K562 (cell line): ENCODE data around the gene VGLL4. TPM values are rescaled to one million over a fixed set of nuclear protein-coding genes. Genes with fewer than 3 reads are reported as not detected.

ENCODE experiments used
- ARNT ChIP-seq, 2 experiments: fragments of 450-650 bp; IDR thresholded peaks; 2 replicates each; pipeline ENCODE4 v1.6.1; 2016; ENCODE audit warnings: mild to moderate bottlenecking in 1 of 2
- CBX5 ChIP-seq: IDR thresholded peaks from 2 replicates; pipeline ENCODE4 v1.6.1; 2014; ENCODE audit warnings: low read depth, borderline replicate concordance
- CREBBP ChIP-seq: IDR thresholded peaks from one replicate; pipeline ENCODE4 v1.6.1; 2012; ENCODE audit warnings: low read depth, mild to moderate bottlenecking, control low read depth, inconsistent platforms, low read length
- FIP1L1 ChIP-seq: fragments of 200-400 bp; formaldehyde crosslinking; IDR thresholded peaks from 2 replicates; pipeline ENCODE4 v1.6.1; 2018; ENCODE audit warnings: mild to moderate bottlenecking, low read depth, low read length; ENCODE audit not compliant: poor library complexity, severe bottlenecking
- FOXA1 ChIP-seq: fragments of 450-650 bp; IDR thresholded peaks from 2 replicates; pipeline ENCODE4 v1.6.1; 2016; ENCODE audit warnings: mild to moderate bottlenecking, borderline replicate concordance
- HDGF ChIP-seq: fragments of 450-650 bp; IDR thresholded peaks from 2 replicates; pipeline ENCODE4 v1.6.1; 2016
- HNRNPL ChIP-seq: fragments of 200-400 bp; formaldehyde crosslinking; IDR thresholded peaks from 2 replicates; pipeline ENCODE4 v1.6.1; 2017; ENCODE audit warnings: low read depth, mild to moderate bottlenecking, low read length
- HNRNPLL ChIP-seq: fragments of 200-400 bp; formaldehyde crosslinking; IDR thresholded peaks from 2 replicates; pipeline ENCODE4 v1.6.1; 2017; ENCODE audit warnings: low read length, low read depth, mild to moderate bottlenecking; ENCODE audit not compliant: poor library complexity, severe bottlenecking
- KLF13 ChIP-seq: fragments of 450-650 bp; IDR thresholded peaks from 2 replicates; pipeline ENCODE4 v1.6.1; 2016; ENCODE audit warnings: missing genetic modification characterization, low read depth, mild to moderate bottlenecking, missing compliant biosample characterization, moderate library complexity, borderline replicate concordance
- MAFK ChIP-seq: IDR thresholded peaks from 2 replicates; pipeline ENCODE4 v1.6.1; 2011; ENCODE audit warnings: low read length, improper control_type of control experiment
- MEIS2 ChIP-seq: fragments of 450-650 bp; IDR thresholded peaks from 2 replicates; pipeline ENCODE4 v1.6.1; 2014; ENCODE audit warnings: mild to moderate bottlenecking; ENCODE audit not compliant: partially characterized antibody
- POLR2B ChIP-seq: fragments of 450-650 bp; IDR thresholded peaks from 2 replicates; pipeline ENCODE4 v1.6.1; 2018; ENCODE audit warnings: low read depth; ENCODE audit not compliant: partially characterized antibody
- PYGO2 ChIP-seq: fragments of 450-650 bp; IDR thresholded peaks from 2 replicates; pipeline ENCODE4 v1.6.1; 2016; ENCODE audit warnings: mild to moderate bottlenecking, missing genetic modification characterization, moderate library complexity, missing compliant biosample characterization
- RAD21 ChIP-seq, 2 experiments: fragments of 250-450 bp in 1 of 2; fragments of 450-650 bp in 1 of 2; sonication (Bioruptor Pico) in 1 of 2; formaldehyde crosslinking in 1 of 2; IDR thresholded peaks in 1 of 2; conservative IDR thresholded peaks in 1 of 2; 2 replicates each; pipeline versions ENCODE4 v1.4.0 to v1.8.0; 2020 to 2022; ENCODE audit warnings: mild to moderate bottlenecking in 2 of 2, moderate library complexity in 1 of 2
- RBM17 ChIP-seq: fragments of 200-400 bp; formaldehyde crosslinking; IDR thresholded peaks from 2 replicates; pipeline ENCODE4 v1.6.1; 2017; ENCODE audit warnings: low read depth, mild to moderate bottlenecking, low read length, borderline replicate concordance
- SLC30A9 ChIP-seq: fragments of 250-450 bp; sonication (Bioruptor Pico); IDR thresholded peaks from 2 replicates; pipeline ENCODE4 v1.8.0; 2022; ENCODE audit warnings: mild to moderate bottlenecking, moderate library complexity
- TOE1 ChIP-seq, 2 experiments: fragments of 450-650 bp in 1 of 2; sonication (generic) in 1 of 2; formaldehyde crosslinking in 1 of 2; IDR thresholded peaks; 2 replicates each; pipeline versions ENCODE4 v1.7.1 to v1.8.0; 2016 to 2022; ENCODE audit warnings: borderline replicate concordance in 2 of 2, mild to moderate bottlenecking in 2 of 2, antibody characterized with exemption in 1 of 2, inconsistent platforms in 1 of 2, low read depth in 1 of 2, missing genetic modification reagents in 1 of 2, moderate library complexity in 1 of 2
- ZNF133 ChIP-seq: fragments of 250-450 bp; sonication (Bioruptor Pico); IDR thresholded peaks from 2 replicates; pipeline ENCODE4 v1.4.0; 2020; ENCODE audit warnings: mild to moderate bottlenecking
- ZNF175 ChIP-seq: fragments of 200-800 bp; sonication (Bioruptor generic); IDR thresholded peaks from 2 replicates; pipeline ENCODE4 v1.6.1; 2016; ENCODE audit warnings: low read depth, mild to moderate bottlenecking, missing genetic modification characterization, missing compliant biosample characterization
- ZNF695 ChIP-seq: fragments of 450-650 bp; formaldehyde crosslinking; IDR thresholded peaks from 2 replicates; pipeline ENCODE4 v1.4.0; 2020; ENCODE audit warnings: mild to moderate bottlenecking, moderate library complexity
- polyA plus RNA-seq, 8 experiments: library from polyadenylated mRNA; depleted of rRNA in 4 of 8; stranded (reverse) in 5 of 8; unstranded in 3 of 8; fragments of >200 nt; fragmentation: Nextera tagmentation in 2 of 8; fragmentation: Illumina TruSeq in 1 of 8; extraction: Ambion mirVana in 2 of 8; extraction: Trizol in 1 of 8; gene quantifications; 2 replicates each; pipeline versions ENCODE4 v1.2.1 to v1.2.3, GENCODE V29; 2011 to 2014; ENCODE audit warnings: inconsistent platforms in 1 of 8, missing spikeins in 1 of 8
- total RNA-seq, 7 experiments: library from RNA; depleted of rRNA in 6 of 7; stranded (reverse); fragments of >200 nt in 6 of 7; fragmentation: Illumina TruSeq in 2 of 7; extraction: Trizol in 2 of 7; gene quantifications; 2 replicates each; pipeline versions ENCODE4 v1.2.1 to v1.2.3, GENCODE V29; 2011 to 2021; ENCODE audit warnings: low replicate concordance in 1 of 7
- TF ChIP-seq, protein P1 (sequence below): fragments of 450-650 bp; formaldehyde crosslinking; IDR thresholded peaks from 2 replicates; pipeline ENCODE4 v1.4.0; 2020; ENCODE audit warnings: mild to moderate bottlenecking, mixed read lengths
- TF ChIP-seq, protein P2 (sequence below): sonication (generic); formaldehyde crosslinking; IDR thresholded peaks from 2 replicates; pipeline ENCODE4 v1.8.0; 2022; ENCODE audit warnings: mild to moderate bottlenecking, low read depth, missing genetic modification reagents
- TF ChIP-seq, protein P3 (sequence below): fragments of 250-450 bp; sonication (Bioruptor Pico); IDR thresholded peaks from 2 replicates; pipeline ENCODE4 v1.8.0; 2022; ENCODE audit warnings: moderate library complexity, mild to moderate bottlenecking, inconsistent platforms
- TF ChIP-seq, protein P4 (sequence below): sonication (generic); formaldehyde crosslinking; IDR thresholded peaks from 2 replicates; pipeline ENCODE4 v1.8.1; 2023; ENCODE audit warnings: mild to moderate bottlenecking, missing genetic modification reagents

The VGLL4 gene
- total and polyA plus RNA-seq, 9 of the 15 experiments (the other 6 are each of a cell fraction or from before 2014, with no cell fraction given) = 0.27 to 10.9 (median 8.6) TPM

DNA sequence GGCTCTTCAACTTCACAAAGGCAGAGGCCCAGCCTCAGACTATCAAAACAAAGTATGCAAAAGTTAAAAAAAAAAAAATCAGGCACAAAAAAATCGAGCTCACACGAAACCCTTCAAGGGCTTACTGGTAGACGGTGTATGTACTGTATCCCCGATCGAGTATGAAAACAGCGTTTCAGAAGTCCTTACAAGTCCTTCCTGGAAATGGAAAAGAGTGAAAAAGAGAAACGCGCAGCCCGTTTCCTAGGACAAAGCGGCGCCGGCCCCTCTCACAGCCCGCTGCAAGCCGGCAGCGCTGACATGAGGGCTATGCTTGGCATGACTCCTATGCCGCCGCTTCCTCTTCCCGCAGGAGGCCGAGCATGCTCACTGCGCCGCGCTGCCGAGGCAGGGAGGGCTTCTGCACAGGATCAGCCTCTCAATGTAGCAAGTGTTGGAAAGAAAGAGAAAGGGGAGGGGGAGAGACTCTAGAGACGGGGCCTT lies at the start of gene VGLL4 (continued):
- TF ChIP-seq, protein P1, sequence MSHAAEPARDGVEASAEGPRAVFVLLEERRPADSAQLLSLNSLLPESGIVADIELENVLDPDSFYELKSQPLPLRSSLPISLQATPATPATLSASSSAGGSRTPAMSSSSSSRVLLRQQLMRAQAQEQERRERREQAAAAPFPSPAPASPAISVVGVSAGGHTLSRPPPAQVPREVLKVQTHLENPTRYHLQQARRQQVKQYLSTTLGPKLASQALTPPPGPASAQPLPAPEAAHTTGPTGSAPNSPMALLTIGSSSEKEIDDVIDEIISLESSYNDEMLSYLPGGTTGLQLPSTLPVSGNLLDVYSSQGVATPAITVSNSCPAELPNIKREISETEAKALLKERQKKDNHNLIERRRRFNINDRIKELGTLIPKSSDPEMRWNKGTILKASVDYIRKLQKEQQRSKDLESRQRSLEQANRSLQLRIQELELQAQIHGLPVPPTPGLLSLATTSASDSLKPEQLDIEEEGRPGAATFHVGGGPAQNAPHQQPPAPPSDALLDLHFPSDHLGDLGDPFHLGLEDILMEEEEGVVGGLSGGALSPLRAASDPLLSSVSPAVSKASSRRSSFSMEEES (CRISPR knock-in tag) = no peak
- TF ChIP-seq HNRNPLL (peak; percentile 40), HNRNPL (no peak), RAD21 (CRISPR knock-in tag; conservative IDR thresholded peaks at IDR 0.05 in 1 of 2, IDR thresholded peaks at IDR 0.05 in 1 of 2) (peak; percentile 37 to 69; a peak in 3 of 4 replicates), CBX5 (no peak), PYGO2 (no peak), KLF13 (tag) (no peak), SLC30A9 (CRISPR knock-in tag) (no peak), FIP1L1 (no peak), ARNT (IDR thresholded peaks at IDR 0.05) (no peak), ZNF695 (CRISPR knock-in tag) (no peak), CREBBP (no peak), POLR2B (peak; percentile 54), RBM17 (no peak), FOXA1 (no peak), ZNF133 (CRISPR knock-in tag) (no peak), HDGF (0 out of 2 replicates have a peak, but pooled peaks have one; percentile 50), MEIS2 (peak; percentile 38), MAFK (no peak), ZNF175 (CRISPR knock-in tag) (0 out of 2 replicates have a peak, but pooled peaks have one; percentile 43), TOE1 (IDR thresholded peaks at IDR 0.05; ENCODE audit: borderline replicate concordance) (no peak), TOE1 (CRISPR knock-in tag; IDR thresholded peaks at IDR 0.05; ENCODE audit: borderline replicate concordance, low read depth) (no peak)
- TF ChIP-seq, protein P2, sequence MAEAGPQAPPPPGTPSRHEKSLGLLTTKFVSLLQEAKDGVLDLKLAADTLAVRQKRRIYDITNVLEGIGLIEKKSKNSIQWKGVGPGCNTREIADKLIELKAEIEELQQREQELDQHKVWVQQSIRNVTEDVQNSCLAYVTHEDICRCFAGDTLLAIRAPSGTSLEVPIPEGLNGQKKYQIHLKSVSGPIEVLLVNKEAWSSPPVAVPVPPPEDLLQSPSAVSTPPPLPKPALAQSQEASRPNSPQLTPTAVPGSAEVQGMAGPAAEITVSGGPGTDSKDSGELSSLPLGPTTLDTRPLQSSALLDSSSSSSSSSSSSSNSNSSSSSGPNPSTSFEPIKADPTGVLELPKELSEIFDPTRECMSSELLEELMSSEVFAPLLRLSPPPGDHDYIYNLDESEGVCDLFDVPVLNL = no peak
- TF ChIP-seq, protein P3, sequence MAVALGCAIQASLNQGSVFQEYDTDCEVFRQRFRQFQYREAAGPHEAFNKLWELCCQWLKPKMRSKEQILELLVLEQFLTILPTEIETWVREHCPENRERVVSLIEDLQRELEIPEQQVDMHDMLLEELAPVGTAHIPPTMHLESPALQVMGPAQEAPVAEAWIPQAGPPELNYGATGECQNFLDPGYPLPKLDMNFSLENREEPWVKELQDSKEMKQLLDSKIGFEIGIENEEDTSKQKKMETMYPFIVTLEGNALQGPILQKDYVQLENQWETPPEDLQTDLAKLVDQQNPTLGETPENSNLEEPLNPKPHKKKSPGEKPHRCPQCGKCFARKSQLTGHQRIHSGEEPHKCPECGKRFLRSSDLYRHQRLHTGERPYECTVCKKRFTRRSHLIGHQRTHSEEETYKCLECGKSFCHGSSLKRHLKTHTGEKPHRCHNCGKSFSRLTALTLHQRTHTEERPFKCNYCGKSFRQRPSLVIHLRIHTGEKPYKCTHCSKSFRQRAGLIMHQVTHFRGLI (CRISPR knock-in tag) = no peak
- TF ChIP-seq, protein P4, sequence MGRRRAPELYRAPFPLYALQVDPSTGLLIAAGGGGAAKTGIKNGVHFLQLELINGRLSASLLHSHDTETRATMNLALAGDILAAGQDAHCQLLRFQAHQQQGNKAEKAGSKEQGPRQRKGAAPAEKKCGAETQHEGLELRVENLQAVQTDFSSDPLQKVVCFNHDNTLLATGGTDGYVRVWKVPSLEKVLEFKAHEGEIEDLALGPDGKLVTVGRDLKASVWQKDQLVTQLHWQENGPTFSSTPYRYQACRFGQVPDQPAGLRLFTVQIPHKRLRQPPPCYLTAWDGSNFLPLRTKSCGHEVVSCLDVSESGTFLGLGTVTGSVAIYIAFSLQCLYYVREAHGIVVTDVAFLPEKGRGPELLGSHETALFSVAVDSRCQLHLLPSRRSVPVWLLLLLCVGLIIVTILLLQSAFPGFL (CRISPR knock-in tag) = no peak
